SKM-1 treated with dmso at 0.1 percent for 144 hours (cell line): ENCODE results near the gene LCN6.
A peak's percentile ranks its signal among the peaks of the same experiment; 100 is the strongest.
"Not testable (repeated sequence)": the region's sequence is repeated elsewhere in the genome, so short reads cannot be mapped to it uniquely, and the experiment has no call there.

Experiments used
- DNase-seq: peaks from one replicate; lab custom pipeline; 2025; ENCODE audit not compliant: unreplicated experiment; lab: John Stamatoyannopoulos, UW

LCN6 gene

GRCh38 chr9:136784249-136784996, 36.1 kb upstream of the LCN6 start:
- peak; percentile 23 for DNase-seq

DNA sequence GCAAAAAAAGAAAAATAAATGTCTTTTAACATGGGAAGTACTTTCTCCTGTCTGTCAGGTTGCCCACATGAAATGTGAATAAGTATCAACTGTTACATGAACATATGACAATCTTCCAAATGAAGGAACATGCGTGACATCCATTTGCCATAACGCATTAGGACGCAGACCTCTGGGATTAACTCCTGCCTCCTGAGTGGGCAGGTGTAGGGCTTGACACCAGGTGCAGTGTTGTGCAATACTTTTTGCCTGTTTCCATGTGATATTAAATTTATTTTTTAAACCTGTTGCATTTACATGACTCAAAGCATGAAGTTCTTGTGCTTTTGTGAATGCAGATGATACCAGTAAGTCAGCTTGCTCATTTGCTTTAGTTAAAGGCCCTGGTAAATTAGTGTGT, 34.1 kb upstream of the LCN6 start:
- no peak for DNase-seq

DNA sequence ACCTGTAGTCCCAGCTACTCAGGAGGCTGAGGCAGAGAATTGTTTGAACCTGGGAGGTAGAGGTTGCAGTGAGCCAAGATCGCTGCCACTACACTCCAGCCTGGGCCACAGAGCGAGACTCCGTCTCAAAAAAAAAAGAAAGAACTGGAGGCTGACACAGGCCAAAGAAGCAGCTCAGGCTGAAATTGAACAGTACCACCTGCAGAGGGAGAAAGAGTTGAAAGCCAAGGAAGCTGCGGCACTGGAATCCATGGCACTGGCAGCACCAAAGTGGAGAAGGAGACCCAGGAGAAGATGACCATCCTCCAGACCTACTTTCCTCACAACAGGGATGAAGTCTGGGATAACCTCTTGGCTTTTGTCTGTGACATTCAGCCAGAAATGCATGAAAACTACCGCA, 31.5 kb upstream of the LCN6 start:
- DNase-seq = no peak

- no peak for DNase-seq
Measured at GRCh38 chr9:136777359-136777758, 29.0 kb upstream of the LCN6 start.

GRCh38 chr9:136776947-136777346, 28.6 kb upstream of the LCN6 start:
- no peak for DNase-seq

DNA sequence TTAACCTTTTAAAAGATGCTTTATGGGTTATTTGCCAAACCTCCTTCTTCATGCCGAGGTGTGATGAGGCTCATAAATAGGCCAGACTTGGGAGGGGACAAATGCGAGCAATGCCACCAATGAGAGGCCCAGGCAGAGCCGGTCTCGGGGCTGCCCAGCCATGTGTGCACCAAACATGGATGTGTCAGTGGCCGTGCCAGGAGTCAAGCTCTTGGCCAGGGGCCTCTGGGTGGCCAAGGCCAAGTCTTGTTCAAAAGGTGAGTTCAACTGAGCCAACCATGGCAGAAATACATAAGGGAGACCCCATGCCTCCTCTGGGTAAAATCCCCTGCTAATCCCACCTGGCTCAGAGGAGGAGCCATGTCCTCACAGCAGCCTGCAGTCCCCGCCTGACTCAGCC, 26.9 kb upstream of the LCN6 start:
- no peak for DNase-seq

GRCh38 chr9:136774416-136775045, 26.2 kb upstream of the LCN6 start:
- DNase-seq = no peak

DNA sequence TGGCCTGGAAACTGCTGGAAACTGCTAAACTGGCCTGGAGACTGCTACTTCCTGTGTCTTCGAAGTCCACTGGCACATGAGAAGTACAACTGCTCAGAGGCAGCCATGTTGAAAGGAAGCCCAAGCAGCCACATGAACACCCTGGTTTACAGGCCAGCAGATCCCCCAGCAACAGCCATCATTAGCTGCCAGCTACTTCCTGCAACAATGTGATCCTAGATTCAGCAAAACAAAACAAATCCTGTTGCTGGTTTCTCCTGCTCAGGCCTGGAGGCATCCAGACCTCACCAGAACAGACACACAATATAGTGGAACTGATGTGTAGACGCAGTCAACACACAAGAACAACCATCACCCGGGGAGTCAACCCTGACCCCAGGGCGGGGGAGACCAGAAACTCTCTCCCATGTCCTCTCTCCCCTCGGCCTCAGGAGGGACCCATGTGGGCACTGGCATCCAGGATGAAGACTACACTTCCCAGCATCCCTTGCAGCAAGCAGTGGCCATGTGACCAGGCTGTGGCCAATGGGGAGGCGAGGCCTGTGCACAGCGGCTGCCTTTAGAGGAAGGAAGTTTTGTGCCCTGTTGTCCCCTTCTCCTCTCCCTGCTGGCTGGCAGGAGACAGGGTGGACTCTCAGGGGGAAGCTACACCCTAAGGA, 25.2 kb upstream of the LCN6 start:
- DNase-seq = peak; percentile 53

GRCh38 chr9:136771907-136772415, 23.6 kb upstream of the LCN6 start:
- no peak for DNase-seq

DNA sequence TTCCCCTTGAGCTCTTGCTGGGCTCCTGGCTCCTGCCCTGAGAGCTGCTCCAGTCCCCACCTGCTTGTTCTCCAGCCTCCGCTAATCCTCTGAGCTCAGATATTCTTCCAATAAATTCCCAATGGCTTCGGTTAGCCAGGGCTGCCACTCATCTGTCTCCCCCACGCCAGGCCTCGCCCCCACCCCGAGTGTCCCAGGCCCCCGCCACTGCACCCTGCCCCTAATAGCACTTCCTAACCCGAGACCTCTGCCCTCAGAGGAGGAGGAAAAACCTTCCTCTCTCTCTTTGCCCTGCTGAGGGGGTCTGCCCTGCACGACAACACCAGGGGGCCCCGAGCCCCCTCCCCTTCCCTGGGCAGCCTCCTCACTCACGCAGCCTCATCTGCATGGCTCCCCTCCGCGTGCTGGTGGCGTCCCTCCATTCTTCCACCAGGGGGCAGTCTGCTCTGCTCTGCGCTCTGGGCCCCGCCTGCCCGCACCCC, 21.4 kb upstream of the LCN6 start:
- peak; percentile 30 for DNase-seq

- DNase-seq = not testable (repeated sequence)
Measured at GRCh38 chr9:136766410-136767120, 18.2 kb upstream of the LCN6 start.

- DNase-seq = not testable (repeated sequence)
Measured at GRCh38 chr9:136765745-136766409, 17.6 kb upstream of the LCN6 start.

DNA sequence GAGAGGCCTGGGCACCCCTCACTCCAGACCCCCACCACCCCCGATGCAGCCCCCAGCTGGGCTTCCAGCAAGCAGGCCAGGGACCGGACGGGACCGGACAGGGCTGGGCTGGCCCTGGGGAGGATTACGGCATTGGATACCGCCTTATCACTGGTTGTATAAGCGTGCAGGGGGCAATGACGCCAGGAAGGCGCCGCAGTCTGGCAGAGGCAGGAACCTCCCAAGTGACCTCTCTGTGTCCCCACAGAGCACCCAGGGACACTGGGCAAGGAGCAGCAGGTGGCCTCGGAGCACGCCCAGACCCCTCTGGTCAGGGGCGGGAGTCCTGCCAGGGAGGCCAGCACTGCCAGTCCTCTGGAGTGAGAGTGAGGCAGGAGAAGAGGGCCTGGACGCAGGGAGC, 16.7 kb upstream of the LCN6 start:
- no peak for DNase-seq

DNA sequence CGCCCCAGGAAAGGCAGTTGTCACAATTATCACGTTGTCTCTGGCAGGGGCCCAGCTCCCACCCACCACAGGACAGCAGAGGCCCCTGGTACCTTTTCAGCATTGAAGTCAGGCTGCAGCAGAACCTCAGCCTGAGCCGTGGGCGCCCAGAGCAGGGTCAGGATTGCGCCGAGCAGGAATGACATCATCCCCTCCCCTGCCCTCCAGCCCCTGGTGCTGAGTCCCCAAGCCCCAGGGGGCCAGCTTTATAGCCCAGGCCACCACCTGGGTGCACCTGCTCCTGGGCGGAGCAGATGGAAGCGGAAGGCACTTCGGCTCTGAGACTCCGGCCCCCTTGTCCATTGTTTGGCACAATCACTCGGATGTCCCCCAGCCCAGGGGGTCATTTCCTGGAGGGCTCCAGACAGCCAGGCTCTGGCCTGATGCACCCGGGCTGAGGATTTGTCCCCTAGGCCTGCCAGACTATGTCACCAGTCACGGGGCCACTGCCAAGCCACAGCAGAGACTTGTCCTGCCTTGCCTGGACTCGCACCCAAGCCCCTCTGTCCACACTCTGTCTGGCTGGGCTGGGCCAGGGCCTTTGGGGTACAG, 16.1 kb upstream of the LCN6 start, which contains the start of gene LCN15:
LCN15 (minus strand) TSS at position 218 of the 591 bp plus-strand sequence; CDS start at position 188, 30 bp downstream.
- no peak for DNase-seq

- no peak for DNase-seq
Measured at GRCh38 chr9:136763649-136764035, 15.3 kb upstream of the LCN6 start.

GRCh38 chr9:136762915-136763648, 14.8 kb upstream of the LCN6 start:
- DNase-seq = no peak

DNA sequence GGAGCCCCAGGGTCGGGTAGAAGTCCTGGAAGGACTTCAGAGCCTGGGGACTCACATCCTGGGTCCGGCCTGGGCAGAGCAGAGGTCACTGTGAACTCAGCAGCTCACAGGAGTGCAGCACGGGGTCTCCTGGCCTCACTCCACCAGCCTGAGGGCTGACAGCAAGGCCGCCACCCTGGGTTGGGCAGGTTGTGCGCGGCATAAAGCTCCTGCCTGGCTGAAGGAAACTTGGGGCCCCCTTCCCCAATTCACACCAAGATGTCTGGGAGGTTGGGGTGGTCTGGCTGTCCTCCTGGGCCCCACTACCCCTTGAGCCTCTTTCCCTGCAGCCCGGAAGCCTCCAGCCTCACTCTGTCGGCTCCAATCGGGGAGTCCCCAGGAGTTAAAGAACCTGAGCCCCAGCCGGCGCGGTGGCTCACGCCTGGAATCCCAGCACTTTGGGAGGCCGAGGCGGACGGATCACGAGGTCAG, 13.9 kb upstream of the LCN6 start:
- DNase-seq = no peak

DNA sequence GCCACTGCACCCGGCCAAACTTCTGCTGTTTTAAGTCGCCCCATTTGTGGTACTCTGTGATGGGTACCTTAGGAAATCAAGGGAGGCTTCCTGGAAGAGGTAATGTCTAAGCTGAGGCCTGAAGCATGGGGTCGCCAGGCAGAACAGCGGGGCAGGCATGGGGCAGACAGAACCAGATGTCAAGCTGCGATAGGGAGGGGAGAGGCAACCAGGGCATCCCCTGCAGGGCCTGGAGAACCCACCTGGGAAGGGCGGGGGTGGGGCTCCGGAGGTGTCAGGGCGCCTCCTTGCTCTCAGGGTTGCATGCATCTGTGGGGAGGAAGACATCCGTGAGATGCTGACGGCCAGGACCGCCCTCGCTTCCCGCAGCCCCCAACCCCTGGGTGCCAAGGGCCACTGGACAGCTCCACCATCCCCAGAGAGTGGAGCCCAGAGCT, 13.2 kb upstream of the LCN6 start:
- DNase-seq = no peak

- peak; percentile 64 for DNase-seq
Measured at GRCh38 chr9:136760834-136761544, 12.7 kb upstream of the LCN6 start.
